Brain microvascular endothelial cell (primary cell): Measurements from ENCODE around the gene EIF3K.

ENCODE experiments used
- DNase-seq: peaks from one replicate; pipeline ENCODE4 v3.0.0-alpha.2; 2020
- H3K27ac ChIP-seq: fragments of 250-450 bp; sonication (Bioruptor Pico); 2 replicates; pipeline ENCODE4 v1.5.1; 2020; ENCODE audit warnings: mild to moderate bottlenecking, moderate library complexity
- H3K27me3 ChIP-seq: fragments of 250-450 bp; sonication (Bioruptor Pico); replicated peaks from 2 replicates; pipeline ENCODE4 v1.5.1; 2020; ENCODE audit warnings: mild to moderate bottlenecking
- H3K36me3 ChIP-seq: fragments of 250-450 bp; sonication (Bioruptor Pico); replicated peaks from 2 replicates; pipeline ENCODE4 v1.5.1; 2020; ENCODE audit warnings: mild to moderate bottlenecking
- H3K4me3 ChIP-seq: 2 replicates; pipeline ENCODE4 v1.5.1; 2011; ENCODE audit warnings: low read depth, mild to moderate bottlenecking, control low read depth, low read length, moderate library complexity
- in situ Hi-C: cut with HindIII; loops from 2 replicates; pipeline ENCODE4 v1.10.0; 2017; ENCODE audit warnings: low sequenced_read_pairs, low pct_ligation_motif_present
- TF ChIP-seq, protein P1 (sequence below): IDR thresholded peaks from 2 replicates; pipeline ENCODE4 v1.5.1; 2011; ENCODE audit warnings: low read depth, mild to moderate bottlenecking, moderate library complexity, low read length, control low read depth, inconsistent platforms; ENCODE audit errors: missing control alignments

The EIF3K gene

DNA sequence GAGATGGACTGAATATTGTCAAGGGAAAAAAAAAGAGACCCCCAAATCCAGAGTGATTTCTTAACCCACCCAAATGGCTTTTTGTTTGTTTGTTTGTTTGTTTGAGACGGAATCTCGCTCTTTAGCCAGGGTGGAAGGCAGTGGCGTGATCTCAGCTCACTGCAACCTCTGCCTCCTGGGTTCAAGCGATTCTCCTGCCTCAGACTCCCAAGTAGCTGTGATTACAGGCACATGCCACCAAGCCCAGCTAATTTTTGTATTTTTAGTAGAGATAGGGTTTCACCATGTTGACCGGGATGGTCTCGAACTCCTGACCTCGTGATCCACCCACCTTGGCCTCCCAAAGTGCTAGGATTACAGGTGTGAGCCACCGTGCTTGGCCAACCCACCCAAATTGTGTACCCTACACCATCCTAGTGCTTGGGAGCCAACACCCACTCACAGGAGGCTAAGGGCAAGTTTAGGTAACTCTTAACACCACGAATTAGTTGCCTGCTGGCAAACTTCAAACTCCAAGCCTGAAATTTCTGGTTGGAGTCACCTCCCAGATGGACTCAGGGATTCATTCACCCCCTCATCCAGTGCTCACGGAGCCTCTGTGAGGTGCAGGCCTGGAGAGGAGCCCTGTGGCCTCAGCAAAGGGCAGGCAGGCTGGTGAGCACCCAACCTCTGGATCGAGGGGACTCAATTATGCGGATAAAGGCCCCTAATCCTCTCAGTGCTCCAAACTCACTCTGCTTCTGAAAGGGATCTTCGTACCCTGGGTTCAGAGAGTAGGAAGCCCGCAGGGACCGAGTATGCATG lies 66.1 kb downstream of the EIF3K start:
- DNase-seq, result no peak
- Histone ChIP-seq H3K4me3 (no peak overlapping the region), H3K27me3 (no peaks in the 10 kb centered on the region), H3K27ac (peak overlapping the region; percentile 90), H3K36me3 (peaks cover 3% of the 10 kb centered on the region)
- TF ChIP-seq, protein P1, sequence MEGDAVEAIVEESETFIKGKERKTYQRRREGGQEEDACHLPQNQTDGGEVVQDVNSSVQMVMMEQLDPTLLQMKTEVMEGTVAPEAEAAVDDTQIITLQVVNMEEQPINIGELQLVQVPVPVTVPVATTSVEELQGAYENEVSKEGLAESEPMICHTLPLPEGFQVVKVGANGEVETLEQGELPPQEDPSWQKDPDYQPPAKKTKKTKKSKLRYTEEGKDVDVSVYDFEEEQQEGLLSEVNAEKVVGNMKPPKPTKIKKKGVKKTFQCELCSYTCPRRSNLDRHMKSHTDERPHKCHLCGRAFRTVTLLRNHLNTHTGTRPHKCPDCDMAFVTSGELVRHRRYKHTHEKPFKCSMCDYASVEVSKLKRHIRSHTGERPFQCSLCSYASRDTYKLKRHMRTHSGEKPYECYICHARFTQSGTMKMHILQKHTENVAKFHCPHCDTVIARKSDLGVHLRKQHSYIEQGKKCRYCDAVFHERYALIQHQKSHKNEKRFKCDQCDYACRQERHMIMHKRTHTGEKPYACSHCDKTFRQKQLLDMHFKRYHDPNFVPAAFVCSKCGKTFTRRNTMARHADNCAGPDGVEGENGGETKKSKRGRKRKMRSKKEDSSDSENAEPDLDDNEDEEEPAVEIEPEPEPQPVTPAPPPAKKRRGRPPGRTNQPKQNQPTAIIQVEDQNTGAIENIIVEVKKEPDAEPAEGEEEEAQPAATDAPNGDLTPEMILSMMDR, result no peak
- in situ Hi-C loops, result no loop called here

- no peaks in the 10 kb centered on the region for H3K27me3 ChIP-seq
- TF ChIP-seq, protein P1, result peak; percentile 80
- peak; percentile 70 for DNase-seq
- H3K36me3 ChIP-seq, result peaks cover 7% of the 10 kb centered on the region
- in situ Hi-C loops, result no loop called here
- no peak overlapping the region for H3K4me3 ChIP-seq
- peak overlapping the region; percentile 90 for H3K27ac ChIP-seq
Observed at GRCh38 chr19:38685666-38686529, 66.9 kb downstream of the EIF3K start.

DNA sequence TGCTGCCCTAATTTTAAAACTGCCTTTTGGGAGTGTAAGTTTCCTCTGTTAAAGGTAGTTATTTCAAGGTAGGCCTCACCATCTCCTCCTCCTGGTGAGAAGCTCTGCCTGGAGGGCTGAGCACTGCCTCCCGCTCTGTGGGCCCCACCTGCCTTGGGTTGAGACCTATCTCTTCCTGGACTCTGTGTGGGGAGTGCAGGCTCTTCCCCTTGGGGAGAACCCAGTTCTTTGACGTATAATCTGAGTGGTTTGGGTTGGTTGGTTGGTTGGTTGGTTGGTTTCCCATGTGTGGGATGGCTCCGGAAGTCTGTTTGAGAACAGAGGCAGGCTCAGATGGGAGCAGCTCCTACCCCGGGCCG lies 67.5 kb downstream of the EIF3K start:
- Histone ChIP-seq H3K4me3 (no peak overlapping the region), H3K36me3 (peaks cover 5% of the 10 kb centered on the region), H3K27me3 (no peaks in the 10 kb centered on the region), H3K27ac (peak overlapping the region; percentile 90)
- TF ChIP-seq, protein P1, result no peak
- no peak for DNase-seq
- in situ Hi-C loops, result no loop called here
